Endothelial cell of umbilical vein (primary cell): ENCODE data around the gene KCNC1. TPM values are rescaled to one million over a fixed set of nuclear protein-coding genes. Genes with fewer than 3 reads are reported as not detected.

Experiments used
- BruUV-seq: library from RNA; stranded (reverse); fragments of 400-500 nt; replicated peaks from 2 replicates; lab custom pipeline; 2021; lab: Mats Ljungman, UMichigan
- CTCF ChIA-PET: fragments of 300-600, 350-600 bp; sonication (Branson Sonifier 250); formaldehyde crosslinking; loops from one replicate; lab custom pipeline; 2021; ENCODE audit warnings: antibody characterized with exemption, inconsistent platforms; lab: Charles Lee
- POLR2A ChIA-PET: fragments of 300-600, 350-600 bp; sonication (Branson Sonifier 250); formaldehyde crosslinking; loops from one replicate; lab custom pipeline; 2021; ENCODE audit warnings: antibody characterized with exemption, inconsistent platforms; lab: Charles Lee
- DNase-seq: peaks from one replicate; pipeline ENCODE4 v3.0.0-alpha.2; 2011; ENCODE audit warnings: low read depth, low spot score
- FAIRE-seq: peaks from 2 replicates; lab custom pipeline; 2011; peaks lifted over from hg19 to GRCh38; lab: Jason Lieb, UNC
- H2AFZ ChIP-seq: 2 replicates; pipeline ENCODE4 v1.6.0; 2012; ENCODE audit warnings: low read depth, low read length, control low read depth, inconsistent platforms
- H3K27ac ChIP-seq: 2 replicates; pipeline ENCODE4 v1.5.1; 2011; ENCODE audit warnings: low read depth, mild to moderate bottlenecking, control low read depth, low read length, moderate library complexity; ENCODE audit not compliant: insufficient read depth
- H3K27me3 ChIP-seq, 2 experiments: 2 replicates each; pipeline versions ENCODE4 v1.6.0 to v1.6.1; 2011; ENCODE audit warnings: low read length in 2 of 2, mixed read lengths in 1 of 2; ENCODE audit not compliant: control insufficient read depth in 2 of 2, insufficient read depth in 2 of 2
- H3K36me3 ChIP-seq, 2 experiments: 2 replicates in 1 of 2; 3 replicates in 1 of 2; pipeline ENCODE4 v1.5.1; 2011; ENCODE audit warnings: low read length in 2 of 2, mild to moderate bottlenecking in 1 of 2, moderate library complexity in 1 of 2; ENCODE audit not compliant: control insufficient read depth in 2 of 2, insufficient read depth in 2 of 2; ENCODE audit errors: extremely low read depth in 1 of 2
- H3K4me1 ChIP-seq: 3 replicates; pipeline ENCODE4 v1.5.1; 2011; ENCODE audit warnings: mild to moderate bottlenecking, low read length; ENCODE audit not compliant: control insufficient read depth, insufficient read depth; ENCODE audit errors: extremely low read depth
- H3K4me2 ChIP-seq: 2 replicates; pipeline ENCODE4 v1.6.1; 2011; ENCODE audit warnings: low read length, control low read depth, mixed read lengths; ENCODE audit not compliant: insufficient read depth
- H3K4me3 ChIP-seq, 3 experiments: fragments of 200-600 bp in 1 of 3; sonication (generic), shearing (Covaris generic) in 1 of 3; replicated peaks in 1 of 3; 2 replicates each; pipeline ENCODE4 v1.5.1; 2011 to 2016; ENCODE audit warnings: control low read depth in 3 of 3, low read length in 3 of 3, mild to moderate bottlenecking in 2 of 3, inconsistent platforms in 1 of 3, low read depth in 1 of 3, moderate library complexity in 1 of 3; ENCODE audit not compliant: insufficient read depth in 1 of 3
- H3K79me2 ChIP-seq: 2 replicates; pipeline ENCODE4 v1.6.0; 2012; ENCODE audit warnings: low read length, inconsistent platforms; ENCODE audit not compliant: control insufficient read depth, insufficient read depth
- H3K9ac ChIP-seq: replicated peaks from 2 replicates; pipeline ENCODE3; 2011; ENCODE audit warnings: low read length, control low read depth; ENCODE audit not compliant: insufficient read depth; ENCODE audit errors: extremely low read depth
- H3K9me1 ChIP-seq: replicated peaks from 3 replicates; pipeline ENCODE4 v1.6.0; 2011; ENCODE audit warnings: mild to moderate bottlenecking, low read length; ENCODE audit not compliant: control insufficient read depth, insufficient read depth; ENCODE audit errors: extremely low read depth
- H3K9me3 ChIP-seq: replicated peaks from 2 replicates; pipeline ENCODE4 v1.5.1; 2012; ENCODE audit warnings: low read length, inconsistent platforms; ENCODE audit not compliant: control insufficient read depth, insufficient read depth
- H4K20me1 ChIP-seq: replicated peaks from 2 replicates; pipeline ENCODE3; 2011; ENCODE audit warnings: mild to moderate bottlenecking, low read length; ENCODE audit not compliant: control insufficient read depth, insufficient read depth; ENCODE audit errors: extremely low read depth
- EZH2 ChIP-seq: IDR thresholded peaks from 2 replicates; pipeline ENCODE4 v1.6.1; 2012; ENCODE audit warnings: borderline replicate concordance, low read depth, mild to moderate bottlenecking, moderate library complexity, low read length, inconsistent platforms; ENCODE audit not compliant: severe bottlenecking
- FOS ChIP-seq: IDR thresholded peaks from 2 replicates; pipeline ENCODE4 v1.6.1; 2011; ENCODE audit warnings: mild to moderate bottlenecking, low read length, moderate library complexity, borderline replicate concordance; ENCODE audit not compliant: insufficient read depth
- GATA2 ChIP-seq: IDR thresholded peaks from 2 replicates; pipeline ENCODE4 v1.7.0; 2011; ENCODE audit warnings: low read depth, mild to moderate bottlenecking, moderate library complexity, mixed read lengths, low read length; ENCODE audit not compliant: insufficient read length, insufficient read depth
- JUN ChIP-seq: IDR thresholded peaks from 2 replicates; pipeline ENCODE4 v1.6.1; 2011; ENCODE audit warnings: borderline replicate concordance, low read depth; ENCODE audit not compliant: insufficient read length, insufficient read depth
- MAX ChIP-seq: IDR thresholded peaks from 2 replicates; pipeline ENCODE4 v1.6.1; 2011; ENCODE audit not compliant: insufficient read depth, insufficient read length
- MYC ChIP-seq: IDR thresholded peaks from one replicate; pipeline ENCODE4 v1.6.1; 2011; ENCODE audit warnings: mild to moderate bottlenecking, low read depth, low read length
- POLR2A ChIP-seq: IDR thresholded peaks from 2 replicates; pipeline ENCODE4 v1.6.1; 2012; ENCODE audit warnings: low read depth, mild to moderate bottlenecking, control low read depth, low read length
- POLR2AphosphoS5 ChIP-seq: IDR thresholded peaks from 2 replicates; pipeline ENCODE4 v1.6.1; 2012; ENCODE audit warnings: low read depth, mild to moderate bottlenecking, control low read depth, low read length, moderate library complexity; ENCODE audit not compliant: insufficient read depth
- dilution Hi-C: fragments of 300-500 bp; cut with MboI; formaldehyde crosslinking; loops from one replicate; pipeline ENCODE4 v1.15.0; 2019; ENCODE audit warnings: low sequenced_read_pairs; ENCODE audit not compliant: extremely low pct_ligation_motif_present
- intact Hi-C: fragments of 100-400 bp; cut with micrococcal nuclease; formaldehyde crosslinking; loops from one replicate; pipeline ENCODE4 v1.10.0; 2022
- polyA plus RNA-seq, 4 experiments: library from polyadenylated mRNA; depleted of rRNA in 3 of 4; stranded (reverse) in 3 of 4; unstranded in 1 of 4; fragments of >200 nt; gene quantifications; 2 replicates each; pipeline versions ENCODE4 v1.2.1 to v1.2.3, GENCODE V29; 2011 to 2012; ENCODE audit warnings: missing spikeins in 1 of 4
- total RNA-seq: library from RNA; stranded (reverse); gene quantifications from 2 replicates; pipeline ENCODE4 v1.2.3, GENCODE V29; 2021
- TF ChIP-seq, protein P1 (sequence below), 2 donors: IDR thresholded peaks; 1 replicate in 1 of 2; 2 replicates in 1 of 2; pipeline ENCODE4 v1.5.1; 2011; ENCODE audit warnings: low read length in 2 of 2, mild to moderate bottlenecking in 2 of 2, moderate library complexity in 2 of 2, control low read depth in 1 of 2, inconsistent platforms in 1 of 2, low read depth in 1 of 2; ENCODE audit not compliant: insufficient read depth in 1 of 2; ENCODE audit errors: extremely low read depth in 1 of 2

The KCNC1 gene
- total and polyA plus RNA-seq, 2 donors (not counting 3 experiments of a cell fraction or from before 2014, with no cell fraction given) = not detected

- FAIRE-seq = no peak
- Histone ChIP-seq H4K20me1 (no peaks in the 10 kb centered on the region), H3K9ac (no peak overlapping the region), H3K9me1 (no peaks in the 10 kb centered on the region), H3K4me1 (no peaks in the 10 kb centered on the region), H3K79me2 (no peaks in the 10 kb centered on the region), H3K4me2 (no peak overlapping the region), H3K27me3 (no peaks in the 10 kb centered on the region), H3K4me3 (no peak overlapping the region), H3K9me3 (no peaks in the 10 kb centered on the region), H3K27ac (no peak overlapping the region), H3K36me3 (no peaks in the 10 kb centered on the region), H2AFZ (no peak overlapping the region)
- no peak for TF ChIP-seq MYC
- TF ChIP-seq EZH2 = no peak
- no peak for TF ChIP-seq POLR2AphosphoS5
- no peak for TF ChIP-seq POLR2A
- TF ChIP-seq GATA2 = no peak
- BruUV-seq = no TSS peak
- dilution Hi-C loops = no loop called here
- DNase-seq = no peak
- intact Hi-C loops = no loop called here
- ChIA-PET POLR2A (no interaction called here), CTCF (interaction anchor here (0.7 kb wide), 1 partner anchor 190 kb away, joined by 4 read pairs; no protein-coding TSS in a partner anchor)
Measured at GRCh38 chr11:17781221-17781620, 46.6 kb downstream of the KCNC1 start.

DNA sequence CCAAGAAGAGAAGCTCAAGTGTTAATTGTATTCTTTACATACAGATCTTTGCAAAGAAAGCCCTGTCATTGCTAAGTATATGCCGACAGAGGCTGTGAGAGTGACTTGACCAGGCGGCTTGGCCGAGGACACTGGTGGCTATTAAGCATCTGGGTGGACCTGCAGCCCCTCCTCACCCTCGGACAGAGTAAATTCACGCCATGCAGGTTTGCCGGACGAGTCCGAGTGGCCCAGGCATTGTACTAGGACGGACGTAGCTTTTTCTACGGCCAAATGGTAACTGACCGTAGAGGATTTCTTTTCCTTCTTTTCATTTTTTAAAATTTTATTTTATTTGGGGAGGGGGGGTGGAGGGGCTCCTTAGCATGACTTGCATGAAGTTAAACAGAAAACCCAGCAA, 47.0 kb downstream of the KCNC1 start:
- ChIA-PET CTCF (interaction anchor here (0.7 kb wide), 1 partner anchor 191 kb away, joined by 4 read pairs; no protein-coding TSS in a partner anchor), POLR2A (no interaction called here)
- H3K27ac ChIP-seq = no peak overlapping the region
- intact Hi-C loops = no loop called here
- FAIRE-seq (no peak), DNase-seq (no peak)
- no peak overlapping the region for H3K4me2 ChIP-seq
- no peaks in the 10 kb centered on the region for H3K27me3 ChIP-seq
- BruUV-seq = no TSS peak
- no peaks in the 10 kb centered on the region for H4K20me1 ChIP-seq
- H3K9ac ChIP-seq = no peak overlapping the region
- no peak overlapping the region for H2AFZ ChIP-seq
- dilution Hi-C loops = no loop called here
- H3K36me3 ChIP-seq = no peaks in the 10 kb centered on the region
- no peaks in the 10 kb centered on the region for H3K9me1 ChIP-seq
- no peaks in the 10 kb centered on the region for H3K4me1 ChIP-seq
- H3K9me3 ChIP-seq = no peaks in the 10 kb centered on the region
- no peak for TF ChIP-seq FOS
- TF ChIP-seq MYC = no peak
- no peak for TF ChIP-seq JUN
- no peak for TF ChIP-seq POLR2A
- no peak for TF ChIP-seq MAX
- TF ChIP-seq, protein P1, sequence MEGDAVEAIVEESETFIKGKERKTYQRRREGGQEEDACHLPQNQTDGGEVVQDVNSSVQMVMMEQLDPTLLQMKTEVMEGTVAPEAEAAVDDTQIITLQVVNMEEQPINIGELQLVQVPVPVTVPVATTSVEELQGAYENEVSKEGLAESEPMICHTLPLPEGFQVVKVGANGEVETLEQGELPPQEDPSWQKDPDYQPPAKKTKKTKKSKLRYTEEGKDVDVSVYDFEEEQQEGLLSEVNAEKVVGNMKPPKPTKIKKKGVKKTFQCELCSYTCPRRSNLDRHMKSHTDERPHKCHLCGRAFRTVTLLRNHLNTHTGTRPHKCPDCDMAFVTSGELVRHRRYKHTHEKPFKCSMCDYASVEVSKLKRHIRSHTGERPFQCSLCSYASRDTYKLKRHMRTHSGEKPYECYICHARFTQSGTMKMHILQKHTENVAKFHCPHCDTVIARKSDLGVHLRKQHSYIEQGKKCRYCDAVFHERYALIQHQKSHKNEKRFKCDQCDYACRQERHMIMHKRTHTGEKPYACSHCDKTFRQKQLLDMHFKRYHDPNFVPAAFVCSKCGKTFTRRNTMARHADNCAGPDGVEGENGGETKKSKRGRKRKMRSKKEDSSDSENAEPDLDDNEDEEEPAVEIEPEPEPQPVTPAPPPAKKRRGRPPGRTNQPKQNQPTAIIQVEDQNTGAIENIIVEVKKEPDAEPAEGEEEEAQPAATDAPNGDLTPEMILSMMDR (IDR thresholded peaks at IDR 0.05; ENCODE audit: extremely low read depth in 1 of 2, insufficient read depth in 1 of 2, low read depth in 1 of 2, low read length in 2 of 2) = no peak
- TF ChIP-seq GATA2 = no peak
- TF ChIP-seq POLR2AphosphoS5 = no peak
- no peak for TF ChIP-seq EZH2
- H3K79me2 ChIP-seq = no peaks in the 10 kb centered on the region
- H3K4me3 ChIP-seq = no peak overlapping the region
